ENCODE results near the gene FAM149B1. TPM values are rescaled to one million over a fixed set of nuclear protein-coding genes. Genes with fewer than 3 reads are reported as not detected.

Gene FAM149B1
- total RNA-seq, 1 experiment from 2014 or later: 14.1 TPM

- TF ChIP-seq CTCF (IDR thresholded peaks at IDR 0.05; ENCODE audit: insufficient read depth in 1 of 2, low read depth in 1 of 2, low read length in 1 of 2, severe bottlenecking in 1 of 2, unreplicated experiment in 1 of 2): no peak
- no peaks in the 10 kb centered on the region for H3K27me3 Mint-ChIP-seq (ENCODE audit: insufficient read depth, unreplicated experiment)
- ChIA-PET CTCF (interaction anchor here (0.6 kb wide), 1 partner anchor 409 kb away, joined by 3 read pairs; no protein-coding TSS in a partner anchor), POLR2A (interaction anchor here (0.6 kb wide), 1 partner anchor 28 kb away, joined by 3 read pairs; no protein-coding TSS in a partner anchor)
- Histone ChIP-seq H3K9me3 (no peaks in the 10 kb centered on the region), H3K4me1 (0 out of 2 replicates have a peak, but pooled peaks cover 13% of the 10 kb centered on the region), H3K27me3 (replicated peaks; ENCODE audit: control insufficient read depth, insufficient read depth, low read length) (no peaks in the 10 kb centered on the region), H3K36me3 (ENCODE audit: control insufficient read depth, insufficient read depth, low read length) (peaks cover 7% of the 10 kb centered on the region), H3K4me3 (ENCODE audit: low read depth, low read length) (peak overlapping the region; percentile 86)
- peak overlapping the region; percentile 99 for H3K4me3 Mint-ChIP-seq (ENCODE audit: unreplicated experiment)
- intact Hi-C loops (cut with micrococcal nuclease; ENCODE audit: unreplicated experiment): no loop called here
- DNase-seq: no peak
- peak overlapping the region; percentile 100 for H3K27ac Mint-ChIP-seq (ENCODE audit: unreplicated experiment)
- no TSS peak for BruUV-seq (replicated peaks)
- H3K9me3 Mint-ChIP-seq (ENCODE audit: unreplicated experiment): no peaks in the 10 kb centered on the region
- peaks cover 31% of the 10 kb centered on the region for H3K4me1 Mint-ChIP-seq (ENCODE audit: low read depth, unreplicated experiment)
- H3K36me3 Mint-ChIP-seq (ENCODE audit: insufficient read depth, unreplicated experiment): peaks cover 98% of the 10 kb centered on the region
These were observed 77.1 kb downstream of the FAM149B1 start for GRCh38 chr10:73244866-73245477.

DNA sequence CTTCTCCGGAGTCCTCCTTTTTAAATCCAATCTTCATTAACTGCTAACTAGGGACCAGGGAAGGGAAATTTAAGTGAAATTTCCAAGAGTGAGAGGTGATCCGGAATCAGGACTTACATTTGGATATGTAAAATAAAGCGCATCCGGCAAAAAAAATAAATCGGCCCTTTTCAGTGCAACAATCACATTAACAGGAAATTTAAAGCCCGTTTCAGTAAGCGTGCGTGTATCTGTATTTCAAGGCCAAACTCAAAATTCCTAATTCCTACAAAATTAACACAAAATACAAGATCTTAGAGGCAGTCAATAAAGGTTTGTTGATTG is 78.4 kb downstream of the FAM149B1 start:
- TSS peak; percentile 60 for BruUV-seq (replicated peaks)
- H3K36me3 ChIP-seq (ENCODE audit: control insufficient read depth, insufficient read depth, low read length): peaks cover 6% of the 10 kb centered on the region
- no peaks in the 10 kb centered on the region for H3K9me3 ChIP-seq
- DNase-seq: no peak
- no peak for TF ChIP-seq CTCF (IDR thresholded peaks at IDR 0.05; ENCODE audit: insufficient read depth in 1 of 2, low read depth in 1 of 2, low read length in 1 of 2, severe bottlenecking in 1 of 2, unreplicated experiment in 1 of 2)
- Mint-ChIP-seq H3K4me3 (ENCODE audit: unreplicated experiment) (peak overlapping the region; percentile 99), H3K27ac (ENCODE audit: unreplicated experiment) (peak overlapping the region; percentile 100), H3K9me3 (ENCODE audit: unreplicated experiment) (no peaks in the 10 kb centered on the region), H3K27me3 (ENCODE audit: insufficient read depth, unreplicated experiment) (no peaks in the 10 kb centered on the region), H3K36me3 (ENCODE audit: insufficient read depth, unreplicated experiment) (peaks cover 98% of the 10 kb centered on the region), H3K4me1 (ENCODE audit: low read depth, unreplicated experiment) (peaks cover 42% of the 10 kb centered on the region)
- ChIA-PET POLR2A (interaction anchor here (0.6 to 2.1 kb wide), 18 partner anchors 8 to 1395 kb away, joined by 3 to 31 read pairs (median 4); partner anchors contain the start of genes ADK, AP3M1, CFAP70 and ECD), CTCF (interaction anchor here (1.0 to 1.6 kb wide), 5 partner anchors 9 to 152 kb away, joined by 3 to 8 read pairs (median 6); partner anchors contain the start of genes ECD, FAM149B1 and P4HA1)
- intact Hi-C loops (cut with micrococcal nuclease; ENCODE audit: unreplicated experiment): no loop called here
- H3K4me3 ChIP-seq (ENCODE audit: low read depth, low read length): peak overlapping the region; percentile 86
- 0 out of 2 replicates have a peak, but pooled peaks cover 13% of the 10 kb centered on the region for H3K4me1 ChIP-seq
- H3K27me3 ChIP-seq (replicated peaks; ENCODE audit: control insufficient read depth, insufficient read depth, low read length): no peaks in the 10 kb centered on the region

DNA sequence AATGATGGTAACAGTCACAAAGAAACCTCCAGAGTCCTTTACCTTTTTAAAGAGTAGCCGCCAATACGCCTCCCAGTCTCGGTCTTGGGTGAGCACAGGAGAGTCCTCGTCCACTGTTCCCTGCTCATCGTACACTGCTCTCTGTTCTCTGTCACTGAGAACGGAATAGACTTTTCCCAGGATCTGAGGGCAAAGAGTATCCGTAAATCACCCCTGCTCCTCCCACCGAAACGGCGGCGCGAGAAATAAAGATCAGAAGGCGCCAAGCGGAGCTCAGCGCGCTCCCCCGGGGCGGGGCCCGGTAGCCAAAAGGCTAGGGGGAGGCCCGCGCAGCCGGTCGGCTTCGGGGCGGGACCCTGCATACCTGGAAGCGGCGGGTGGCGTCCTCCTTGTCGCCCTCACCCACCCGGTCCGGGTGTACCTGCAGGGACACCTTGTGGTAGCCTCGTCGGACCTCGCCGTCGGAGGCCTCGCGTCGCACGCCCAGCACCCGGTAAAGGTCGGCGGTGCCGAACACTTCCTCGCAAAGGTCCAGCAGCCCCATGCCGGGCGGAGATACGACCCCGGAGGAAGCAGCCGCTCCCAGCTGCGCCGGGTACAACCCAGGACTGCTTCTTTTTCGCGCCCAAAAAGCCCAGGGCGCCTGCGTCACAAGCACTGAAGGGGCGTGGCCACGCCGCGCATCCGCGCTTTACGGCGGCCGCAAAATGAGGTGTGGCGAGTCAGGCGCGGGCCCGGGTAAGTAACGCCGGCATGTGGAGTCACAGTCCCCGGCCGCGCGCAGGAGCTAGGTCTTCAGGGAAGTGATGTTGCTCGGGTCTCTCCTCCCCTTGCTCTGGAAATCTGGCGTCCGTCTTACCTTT is 79.0 kb downstream of the FAM149B1 start, which contains the start of gene DNAJC9:
Gene DNAJC9 (minus strand): TSS at position 610 of the 863 bp plus-strand sequence. CDS start 66 bp downstream, at position 544.
- H3K27me3 Mint-ChIP-seq (ENCODE audit: insufficient read depth, unreplicated experiment): no peaks in the 10 kb centered on the region
- intact Hi-C loops (cut with micrococcal nuclease; ENCODE audit: unreplicated experiment): loop anchor here (1.0 kb wide), 1 partner anchor 79 kb away; the partner anchor contains the start of genes ECD and FAM149B1
- TF ChIP-seq CTCF (IDR thresholded peaks at IDR 0.05; ENCODE audit: insufficient read depth in 1 of 2, low read depth in 1 of 2, low read length in 1 of 2, severe bottlenecking in 1 of 2, unreplicated experiment in 1 of 2): peak in 1 of 2 experiments; percentile 44

More for the DNA sequence above, 79.0 kb downstream of the FAM149B1 start, which contains the start of gene DNAJC9:
- H3K9me3 ChIP-seq: no peaks in the 10 kb centered on the region
- peaks cover 43% of the 10 kb centered on the region for H3K4me1 Mint-ChIP-seq (ENCODE audit: low read depth, unreplicated experiment)
- POLR2A ChIA-PET: interaction anchor here (0.6 to 2.1 kb wide), 23 partner anchors 8 to 1396 kb away, joined by 3 to 31 read pairs (median 4); partner anchors contain the start of genes ADK, AP3M1, CFAP70 and ECD
- H3K4me1 ChIP-seq: 0 out of 2 replicates have a peak, but pooled peaks cover 13% of the 10 kb centered on the region
- H3K27me3 ChIP-seq (replicated peaks; ENCODE audit: control insufficient read depth, insufficient read depth, low read length): no peaks in the 10 kb centered on the region
- peaks cover 6% of the 10 kb centered on the region for H3K36me3 ChIP-seq (ENCODE audit: control insufficient read depth, insufficient read depth, low read length)
- peak within 1 kb of the TSS; percentile 100 for H3K27ac Mint-ChIP-seq (ENCODE audit: unreplicated experiment)
- no TSS peak for BruUV-seq (replicated peaks)
- peak; percentile 99 to 100 for DNase-seq
- H3K4me3 Mint-ChIP-seq (ENCODE audit: unreplicated experiment): peak within 1 kb of the TSS; percentile 99
- peaks cover 99% of the 10 kb centered on the region for H3K36me3 Mint-ChIP-seq (ENCODE audit: insufficient read depth, unreplicated experiment)
- H3K9me3 Mint-ChIP-seq (ENCODE audit: unreplicated experiment): no peaks in the 10 kb centered on the region
- peak within 1 kb of the TSS; percentile 86 for H3K4me3 ChIP-seq (ENCODE audit: low read depth, low read length)
- CTCF ChIA-PET: interaction anchor here (0.7 to 1.6 kb wide), 6 partner anchors 9 to 354 kb away, joined by 3 to 8 read pairs (median 5); partner anchors contain the start of genes ECD, FAM149B1 and P4HA1
